HG03521 (cell line): ENCODE data around the gene SLC25A36.
"Not testable (repeated sequence)": the region's sequence is repeated elsewhere in the genome, so short reads cannot be mapped to it uniquely, and the experiment has no call there.

ENCODE experiments used
- ATAC-seq: cut with Tn5 transposase; IDR thresholded peaks from one replicate; pipeline ENCODE4 v1.9.1; 2021; ENCODE audit warnings: mild to moderate bottlenecking, moderate library complexity; ENCODE audit not compliant: unreplicated experiment

The SLC25A36 gene

GRCh38 chr3:140987792-140988191 is 46.2 kb downstream of the SLC25A36 start:
- not testable (repeated sequence) for ATAC-seq

- ATAC-seq, result no peak
Observed at GRCh38 chr3:140994316-140994715, 52.7 kb downstream of the SLC25A36 start.

- not testable (repeated sequence) for ATAC-seq
Observed at GRCh38 chr3:140994861-140995260, 53.2 kb downstream of the SLC25A36 start.

- no peak for ATAC-seq
Observed at GRCh38 chr3:140995881-140996280, 54.2 kb downstream of the SLC25A36 start.

GRCh38 chr3:141000027-141000663 is 58.5 kb downstream of the SLC25A36 start:
- no peak for ATAC-seq

GRCh38 chr3:141000686-141001085 is 59.0 kb downstream of the SLC25A36 start:
- ATAC-seq, result no peak

GRCh38 chr3:141006344-141006743 is 64.7 kb downstream of the SLC25A36 start:
- ATAC-seq, result no peak

- ATAC-seq, result no peak
Observed at GRCh38 chr3:141009496-141009895, 67.9 kb downstream of the SLC25A36 start.

- ATAC-seq, result peak; percentile 77
Observed at GRCh38 chr3:141011232-141011996, 69.8 kb downstream of the SLC25A36 start.

GRCh38 chr3:141011997-141012262 is 70.3 kb downstream of the SLC25A36 start:
- no peak for ATAC-seq

- no peak for ATAC-seq
Observed at GRCh38 chr3:141012571-141012970, 70.9 kb downstream of the SLC25A36 start.

- ATAC-seq, result no peak
Observed at GRCh38 chr3:141015481-141015880, 73.8 kb downstream of the SLC25A36 start.

- not testable (repeated sequence) for ATAC-seq
Observed at GRCh38 chr3:141017366-141018322, 76.0 kb downstream of the SLC25A36 start.

- no peak for ATAC-seq
Observed at GRCh38 chr3:141019244-141019643, 77.6 kb downstream of the SLC25A36 start.

GRCh38 chr3:141020143-141020830 is 78.7 kb downstream of the SLC25A36 start:
- no peak for ATAC-seq

- no peak for ATAC-seq
Observed at GRCh38 chr3:141021261-141021660, 79.6 kb downstream of the SLC25A36 start.
